Right lobe of liver (tissue), 6 donors: ENCODE measurements around the gene HS3ST3B1. TPM values are rescaled to one million over a fixed set of nuclear protein-coding genes. Genes with fewer than 3 reads are reported as not detected.
A peak's percentile ranks its signal among the peaks of the same experiment; 100 is the strongest.

Experiments
- ATAC-seq, 4 donors: fragments of 200-7000 bp; cut with Tn5 transposase; one replicate each; pipeline ENCODE4 v1.9.1; 2020; ENCODE audit warnings: mild to moderate bottlenecking in 4 of 4, moderate library complexity in 4 of 4
- DNase-seq, 3 donors: peaks; one replicate each; pipeline ENCODE4 v3.0.0-alpha.2; 2020
- H3K27ac ChIP-seq, 3 donors: fragments of 200-600 bp; one replicate each; pipeline ENCODE4 v1.8.0; 2022
- H3K27me3 ChIP-seq, 2 donors: fragments of 200-600 bp; one replicate each; pipeline ENCODE4 v1.8.0; 2022
- H3K36me3 ChIP-seq, 4 donors: fragments of 200-600 bp; sonication (generic) in 1 of 4; one replicate each; pipeline versions ENCODE4 v1.5.1 to v1.8.0; 2017 to 2022; ENCODE audit warnings: control low read depth in 1 of 4
- H3K4me1 ChIP-seq, 4 donors: fragments of 200-600 bp; sonication (generic) in 1 of 4; one replicate each; pipeline versions ENCODE4 v1.5.1 to v1.8.0; 2017 to 2022; ENCODE audit warnings: control low read depth in 1 of 4
- H3K4me3 ChIP-seq, 3 donors: fragments of 200-600 bp; one replicate each; pipeline ENCODE4 v1.8.0; 2022
- H3K9me3 ChIP-seq, 4 donors: fragments of 200-600 bp; sonication (generic) in 1 of 4; one replicate each; pipeline versions ENCODE4 v1.5.1 to v1.8.0; 2017 to 2022; ENCODE audit warnings: control low read depth in 1 of 4
- CTCF ChIP-seq, 4 donors: fragments of 200-600 bp in 3 of 4; fragments of 450-650 bp in 1 of 4; IDR thresholded peaks; one replicate each; pipeline versions ENCODE4 v1.5.1 to v1.8.0; 2016 to 2022; ENCODE audit warnings: antibody characterized with exemption in 4 of 4, mild to moderate bottlenecking in 2 of 4
- POLR2A ChIP-seq: fragments of 450-650 bp; IDR thresholded peaks from one replicate; pipeline ENCODE4 v1.6.1; 2017; ENCODE audit warnings: antibody characterized with exemption, mild to moderate bottlenecking
- WGBS: methylation state at CpG from one replicate; pipeline ENCODE4 v1.1.6; 2018; ENCODE audit warnings: low coverage, low lambda C conversion rate; ENCODE audit not compliant: insufficient coverage; ENCODE audit errors: missing lambda C conversion rate; 5-methylcytosine and 5-hydroxymethylcytosine counted together
- intact Hi-C, 2 donors: fragments of 100-400 bp; cut with DNase I; formaldehyde crosslinking; loops; one replicate each; pipeline versions ENCODE4 v1.11.2 to v1.14.1; 2022
- long read RNA-seq: library from polyadenylated mRNA; unstranded; transcript quantifications from one replicate; pipeline ENCODE4 v2.0.0, GENCODE V29; 2019
- total RNA-seq, 6 experiments: library from RNA; depleted of rRNA in 2 of 6; stranded (reverse); fragments of >200 nt in 2 of 6; fragmentation: NEBNext Ultra II Directional in 3 of 6; extraction: Animal tissue kit (Norgen Biotek cat#: 25700) in 3 of 6; gene quantifications; one replicate each; pipeline versions ENCODE4 v1.1.0 to v1.2.4, GENCODE V29; 2016 to 2023
- donor health status: DM: no; HTN: yes; CAD: no.
- donor health status: DM: no; HTN: no; CAD: no.
- donor health status: DM: no; HTN: no; CAD: no.
- donor health status: DM: no; HTN: yes; CAD: no.
- donor health status: DM: no; HTN: yes; CAD: no.

Gene HS3ST3B1
- 10 to 100 TPM; 22.5 to 36.6 (median 28.2) TPM for total RNA-seq
- long read RNA-seq, full-length matches to known transcripts: 2 of 14 reads
- long read RNA-seq, partial matches to known transcripts: 0 of 14 reads
- long read RNA-seq, other reads (novel, unspliced or antisense): 12 of 14 reads

- Histone ChIP-seq H3K4me1 (peaks cover 0 to 17% (median 4%) of the 10 kb centered on the region in 4 donors), H3K9me3 (no peaks in the 10 kb centered on the region), H3K27me3 (no peaks in the 10 kb centered on the region), H3K4me3 (peak within 1 kb of the TSS; percentile 68 to 89 (median 86)), H3K27ac (peak within 1 kb of the TSS; percentile 89 to 94 (median 93)), H3K36me3 (no peaks in the 10 kb centered on the region)
- 0% methylated on average over 13 of the region's 49 CpGs for WGBS
- TF ChIP-seq CTCF (IDR thresholded peaks at IDR 0.05) (peak in 2 of 4 donors; percentile 9 to 31), POLR2A (peak; percentile 97)
- intact Hi-C loops: no loop called here
- DNase-seq: peak; percentile 100
- peak; percentile 71 to 88 (median 78) for ATAC-seq
These were observed at the start of gene HS3ST3B1 for GRCh38 chr17:14300575-14301278. Gene HS3ST3B1 (plus strand): TSS chr17:14301081. CDS start chr17:14301519, 438 bp downstream.

GRCh38 chr17:14261406-14261805 lies 39.5 kb upstream of the HS3ST3B1 start:
- Histone ChIP-seq H3K9me3 (no peaks in the 10 kb centered on the region), H3K27me3 (no peaks in the 10 kb centered on the region), H3K36me3 (no peaks in the 10 kb centered on the region), H3K4me1 (no peaks in the 10 kb centered on the region), H3K27ac (no peak overlapping the region), H3K4me3 (no peak overlapping the region)
- TF ChIP-seq CTCF (IDR thresholded peaks at IDR 0.05) (no peak), POLR2A (no peak)
- ATAC-seq (no peak), DNase-seq (no peak)
- WGBS: 89% methylated on average over 5 of the region's 5 CpGs
- intact Hi-C loops: no loop called here

DNA sequence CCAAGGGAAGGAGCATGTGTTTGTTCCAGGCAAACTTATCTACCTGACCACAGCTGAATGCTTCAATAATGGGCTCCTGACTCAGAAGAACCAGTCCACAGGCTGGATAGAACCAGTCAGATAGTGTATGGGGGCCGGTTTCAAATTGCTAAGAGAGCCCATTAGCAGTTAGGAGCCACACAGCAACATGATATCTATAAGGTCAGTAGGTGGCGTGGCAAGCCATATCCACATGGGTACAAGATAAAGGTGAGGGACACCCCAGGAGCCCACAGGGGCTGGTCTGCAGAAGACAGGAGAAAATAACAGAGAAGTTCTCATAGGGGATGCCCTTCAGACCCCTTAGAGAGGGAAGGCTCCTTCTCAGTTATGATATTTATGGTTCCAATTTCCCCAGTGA lies 32.6 kb upstream of the HS3ST3B1 start:
- H3K9me3 ChIP-seq: no peaks in the 10 kb centered on the region
- WGBS: 44% methylated on average over 1 of the region's 2 CpGs
- H3K4me1 ChIP-seq: no peaks in the 10 kb centered on the region
- no peaks in the 10 kb centered on the region for H3K36me3 ChIP-seq
- H3K27me3 ChIP-seq: no peaks in the 10 kb centered on the region
- intact Hi-C loops: no loop called here
- ATAC-seq: peak; percentile 35 to 63 (median 47)
- DNase-seq: no peak
- no peak for TF ChIP-seq POLR2A
- TF ChIP-seq CTCF (IDR thresholded peaks at IDR 0.05): peak; percentile 11 to 22 (median 16)
- no peak overlapping the region for H3K27ac ChIP-seq
- H3K4me3 ChIP-seq: no peak overlapping the region

- Histone ChIP-seq H3K27ac (no peak overlapping the region), H3K4me3 (no peak overlapping the region), H3K4me1 (no peaks in the 10 kb centered on the region), H3K27me3 (no peaks in the 10 kb centered on the region), H3K9me3 (no peaks in the 10 kb centered on the region), H3K36me3 (no peaks in the 10 kb centered on the region)
- ATAC-seq: no peak
- 78% methylated on average over 5 of the region's 5 CpGs for WGBS
- TF ChIP-seq CTCF (IDR thresholded peaks at IDR 0.05): no peak
- no peak for TF ChIP-seq POLR2A
- DNase-seq: no peak
- intact Hi-C loops: no loop called here
These were observed 31.4 kb upstream of the HS3ST3B1 start for GRCh38 chr17:14269473-14269872.
